HepG2 (cell line): ENCODE data around the gene MYH3. TPM values are rescaled to one million over a fixed set of nuclear protein-coding genes. Genes with fewer than 3 reads are reported as not detected.
A peak's percentile ranks its signal among the peaks of the same experiment; 100 is the strongest.

ENCODE experiments used
- KDM2A ChIP-seq: sonication (generic); formaldehyde crosslinking; IDR thresholded peaks from 2 replicates; pipeline ENCODE4 v1.4.0; 2020; ENCODE audit warnings: low read depth, missing genetic modification reagents, borderline replicate concordance
- KLF16 ChIP-seq, 2 experiments: sonication (generic) in 1 of 2; formaldehyde crosslinking in 1 of 2; IDR thresholded peaks; 2 replicates each; pipeline versions ENCODE4 v1.6.1 to v1.8.0; 2016 to 2023; ENCODE audit warnings: missing genetic modification reagents in 2 of 2, missing compliant biosample characterization in 1 of 2
- MATR3 ChIP-seq: sonication (generic); formaldehyde crosslinking; IDR thresholded peaks from 2 replicates; pipeline ENCODE4 v1.4.0; 2020; ENCODE audit warnings: missing genetic modification reagents
- NCOA2 ChIP-seq: sonication (generic); formaldehyde crosslinking; IDR thresholded peaks from 2 replicates; pipeline ENCODE4 v1.8.0; 2022; ENCODE audit warnings: inconsistent platforms
- NFRKB ChIP-seq: fragments of 450-650 bp; IDR thresholded peaks from 2 replicates; pipeline ENCODE4 v1.6.1; 2017
- RAD21 ChIP-seq: fragments of 450-650 bp; formaldehyde crosslinking; IDR thresholded peaks from 2 replicates; pipeline ENCODE4 v1.5.0; 2020; ENCODE audit warnings: mild to moderate bottlenecking
- RFXANK ChIP-seq: IDR thresholded peaks from 2 replicates; pipeline ENCODE4 v1.6.1; 2016
- SMARCE1 ChIP-seq: fragments of 450-650 bp; IDR thresholded peaks from 2 replicates; pipeline ENCODE4 v1.6.1; 2017; ENCODE audit warnings: borderline replicate concordance
- SNAPC2 ChIP-seq: sonication (generic); formaldehyde crosslinking; IDR thresholded peaks from 2 replicates; pipeline ENCODE4 v1.8.1; 2022; ENCODE audit warnings: mild to moderate bottlenecking, missing genetic modification reagents
- SOX13 ChIP-seq, 3 experiments: fragments of 450-650 bp in 1 of 3; sonication (generic) in 1 of 3; formaldehyde crosslinking in 1 of 3; IDR thresholded peaks in 2 of 3; conservative IDR thresholded peaks in 1 of 3; 2 replicates each; pipeline versions ENCODE4 v1.5.0 to v1.6.1; 2016 to 2020; ENCODE audit warnings: antibody characterized with exemption in 1 of 3, mild to moderate bottlenecking in 1 of 3, missing compliant biosample characterization in 1 of 3, missing genetic modification reagents in 1 of 3, moderate library complexity in 1 of 3
- TAF15 ChIP-seq: fragments of 200-400 bp; formaldehyde crosslinking; IDR thresholded peaks from one replicate; pipeline ENCODE4 v1.6.1; 2018; ENCODE audit warnings: mild to moderate bottlenecking, low read depth, low read length; ENCODE audit not compliant: poor library complexity, severe bottlenecking
- WIZ ChIP-seq: sonication (generic); formaldehyde crosslinking; IDR thresholded peaks from 2 replicates; pipeline ENCODE4 v1.5.1; 2020; ENCODE audit warnings: mild to moderate bottlenecking, missing genetic modification reagents
- ZKSCAN1 ChIP-seq: fragments of 150-350 bp; IDR thresholded peaks from 2 replicates; pipeline ENCODE4 v1.6.1; 2014; ENCODE audit warnings: low read length
- ZNF564 ChIP-seq: sonication (generic); formaldehyde crosslinking; IDR thresholded peaks from 2 replicates; pipeline ENCODE4 v1.8.1; 2023; ENCODE audit warnings: mild to moderate bottlenecking, missing genetic modification reagents
- ZNF607 ChIP-seq: sonication (generic); formaldehyde crosslinking; IDR thresholded peaks from 2 replicates; pipeline ENCODE4 v1.5.1; 2020; ENCODE audit warnings: missing genetic modification reagents, mild to moderate bottlenecking, borderline replicate concordance
- ZNF784 ChIP-seq: sonication (generic); formaldehyde crosslinking; IDR thresholded peaks from 2 replicates; pipeline ENCODE4 v1.5.1; 2020; ENCODE audit warnings: missing genetic modification reagents, mild to moderate bottlenecking, borderline replicate concordance
- ZNF879 ChIP-seq: sonication (generic); formaldehyde crosslinking; IDR thresholded peaks from 2 replicates; pipeline ENCODE4 v1.8.1; 2023; ENCODE audit warnings: missing genetic modification reagents
- polyA plus RNA-seq, 8 experiments: library from polyadenylated mRNA; depleted of rRNA in 3 of 8; stranded (reverse) in 7 of 8; unstranded in 1 of 8; fragments of >200 nt; fragmentation: Illumina TruSeq in 4 of 8; extraction: Trizol in 4 of 8; gene quantifications; 2 replicates each; pipeline versions ENCODE4 v1.2.1 to v1.2.3, GENCODE V29; 2011 to 2016; ENCODE audit warnings: low read depth in 4 of 8, missing spikeins in 1 of 8, mixed read lengths in 1 of 8; ENCODE audit not compliant: insufficient read depth in 1 of 8
- total RNA-seq, 5 experiments: library from RNA; depleted of rRNA; stranded (reverse); fragments of >200 nt; fragmentation: Illumina TruSeq; extraction: Trizol; gene quantifications; 2 replicates each; pipeline ENCODE4 v1.2.3, GENCODE V29; 2016; ENCODE audit warnings: low read depth in 1 of 5
- TF ChIP-seq, protein P1 (sequence below): IDR thresholded peaks from 2 replicates; pipeline ENCODE4 v1.6.1; 2016; ENCODE audit warnings: low read depth, missing genetic modification reagents, missing compliant biosample characterization
- TF ChIP-seq, protein P2 (sequence below): sonication (generic); formaldehyde crosslinking; IDR thresholded peaks from 2 replicates; pipeline ENCODE4 v1.8.0; 2022; ENCODE audit warnings: mild to moderate bottlenecking, missing genetic modification reagents, moderate library complexity
- TF ChIP-seq, protein P3 (sequence below): sonication (generic); formaldehyde crosslinking; conservative IDR thresholded peaks from 2 replicates; pipeline ENCODE4 v1.8.1; 2023; ENCODE audit warnings: missing genetic modification reagents

MYH3 gene
- total and polyA plus RNA-seq, 2 of the 13 experiments (the other 11 are each of a cell fraction or from before 2014, with no cell fraction given) = 2.5 to 4.5 TPM

- TF ChIP-seq TAF15 (no peak), ZNF607 (CRISPR knock-in tag) (no peak; the same call in 1 of the 2 replicates), SOX13 (IDR thresholded peaks at IDR 0.05) (peak; percentile 45; the same call in 1 of the 2 replicates), SOX13 (CRISPR knock-in tag; conservative IDR thresholded peaks at IDR 0.05 in 1 of 2, IDR thresholded peaks at IDR 0.05 in 1 of 2) (peak in 1 of 2 experiments; percentile 62; a peak in 1 of 4 replicates), ZNF564 (CRISPR knock-in tag) (no peak; the same call in 1 of the 2 replicates), WIZ (CRISPR knock-in tag) (no peak), SMARCE1 (no peak), RFXANK (CRISPR knock-in tag) (no peak), ZNF784 (peak; percentile 100), NCOA2 (CRISPR knock-in tag) (no peak; the same call in 1 of the 2 replicates), KDM2A (CRISPR knock-in tag) (peak; percentile 86), NFRKB (no peak), ZKSCAN1 (peak; percentile 71; the same call in 1 of the 2 replicates), RAD21 (CRISPR knock-in tag) (peak; percentile 57; the same call in 1 of the 2 replicates), MATR3 (CRISPR knock-in tag) (no peak), ZNF879 (peak; percentile 54; the same call in 1 of the 2 replicates), KLF16 (CRISPR knock-in tag; IDR thresholded peaks at IDR 0.05) (peak in 1 of 2 experiments; percentile 93; a peak in 2 of 4 replicates), SNAPC2 (CRISPR knock-in tag) (0 out of 2 replicates have a peak, but pooled peaks have one; percentile 49)
- TF ChIP-seq, protein P1, sequence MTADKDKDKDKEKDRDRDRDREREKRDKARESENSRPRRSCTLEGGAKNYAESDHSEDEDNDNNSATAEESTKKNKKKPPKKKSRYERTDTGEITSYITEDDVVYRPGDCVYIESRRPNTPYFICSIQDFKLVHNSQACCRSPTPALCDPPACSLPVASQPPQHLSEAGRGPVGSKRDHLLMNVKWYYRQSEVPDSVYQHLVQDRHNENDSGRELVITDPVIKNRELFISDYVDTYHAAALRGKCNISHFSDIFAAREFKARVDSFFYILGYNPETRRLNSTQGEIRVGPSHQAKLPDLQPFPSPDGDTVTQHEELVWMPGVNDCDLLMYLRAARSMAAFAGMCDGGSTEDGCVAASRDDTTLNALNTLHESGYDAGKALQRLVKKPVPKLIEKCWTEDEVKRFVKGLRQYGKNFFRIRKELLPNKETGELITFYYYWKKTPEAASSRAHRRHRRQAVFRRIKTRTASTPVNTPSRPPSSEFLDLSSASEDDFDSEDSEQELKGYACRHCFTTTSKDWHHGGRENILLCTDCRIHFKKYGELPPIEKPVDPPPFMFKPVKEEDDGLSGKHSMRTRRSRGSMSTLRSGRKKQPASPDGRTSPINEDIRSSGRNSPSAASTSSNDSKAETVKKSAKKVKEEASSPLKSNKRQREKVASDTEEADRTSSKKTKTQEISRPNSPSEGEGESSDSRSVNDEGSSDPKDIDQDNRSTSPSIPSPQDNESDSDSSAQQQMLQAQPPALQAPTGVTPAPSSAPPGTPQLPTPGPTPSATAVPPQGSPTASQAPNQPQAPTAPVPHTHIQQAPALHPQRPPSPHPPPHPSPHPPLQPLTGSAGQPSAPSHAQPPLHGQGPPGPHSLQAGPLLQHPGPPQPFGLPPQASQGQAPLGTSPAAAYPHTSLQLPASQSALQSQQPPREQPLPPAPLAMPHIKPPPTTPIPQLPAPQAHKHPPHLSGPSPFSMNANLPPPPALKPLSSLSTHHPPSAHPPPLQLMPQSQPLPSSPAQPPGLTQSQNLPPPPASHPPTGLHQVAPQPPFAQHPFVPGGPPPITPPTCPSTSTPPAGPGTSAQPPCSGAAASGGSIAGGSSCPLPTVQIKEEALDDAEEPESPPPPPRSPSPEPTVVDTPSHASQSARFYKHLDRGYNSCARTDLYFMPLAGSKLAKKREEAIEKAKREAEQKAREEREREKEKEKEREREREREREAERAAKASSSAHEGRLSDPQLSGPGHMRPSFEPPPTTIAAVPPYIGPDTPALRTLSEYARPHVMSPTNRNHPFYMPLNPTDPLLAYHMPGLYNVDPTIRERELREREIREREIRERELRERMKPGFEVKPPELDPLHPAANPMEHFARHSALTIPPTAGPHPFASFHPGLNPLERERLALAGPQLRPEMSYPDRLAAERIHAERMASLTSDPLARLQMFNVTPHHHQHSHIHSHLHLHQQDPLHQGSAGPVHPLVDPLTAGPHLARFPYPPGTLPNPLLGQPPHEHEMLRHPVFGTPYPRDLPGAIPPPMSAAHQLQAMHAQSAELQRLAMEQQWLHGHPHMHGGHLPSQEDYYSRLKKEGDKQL (CRISPR knock-in tag) = no peak
- TF ChIP-seq, protein P2, sequence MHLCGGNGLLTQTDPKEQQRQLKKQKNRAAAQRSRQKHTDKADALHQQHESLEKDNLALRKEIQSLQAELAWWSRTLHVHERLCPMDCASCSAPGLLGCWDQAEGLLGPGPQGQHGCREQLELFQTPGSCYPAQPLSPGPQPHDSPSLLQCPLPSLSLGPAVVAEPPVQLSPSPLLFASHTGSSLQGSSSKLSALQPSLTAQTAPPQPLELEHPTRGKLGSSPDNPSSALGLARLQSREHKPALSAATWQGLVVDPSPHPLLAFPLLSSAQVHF = no peak
- TF ChIP-seq, protein P3, sequence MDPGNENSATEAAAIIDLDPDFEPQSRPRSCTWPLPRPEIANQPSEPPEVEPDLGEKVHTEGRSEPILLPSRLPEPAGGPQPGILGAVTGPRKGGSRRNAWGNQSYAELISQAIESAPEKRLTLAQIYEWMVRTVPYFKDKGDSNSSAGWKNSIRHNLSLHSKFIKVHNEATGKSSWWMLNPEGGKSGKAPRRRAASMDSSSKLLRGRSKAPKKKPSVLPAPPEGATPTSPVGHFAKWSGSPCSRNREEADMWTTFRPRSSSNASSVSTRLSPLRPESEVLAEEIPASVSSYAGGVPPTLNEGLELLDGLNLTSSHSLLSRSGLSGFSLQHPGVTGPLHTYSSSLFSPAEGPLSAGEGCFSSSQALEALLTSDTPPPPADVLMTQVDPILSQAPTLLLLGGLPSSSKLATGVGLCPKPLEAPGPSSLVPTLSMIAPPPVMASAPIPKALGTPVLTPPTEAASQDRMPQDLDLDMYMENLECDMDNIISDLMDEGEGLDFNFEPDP (CRISPR knock-in tag) = no peak
These were observed 40.3 kb upstream of the MYH3 start, which contains the start of the genes ADPRM and SCO1 (continued) for GRCh38 chr17:10697092-10698081.
